Measurements from ENCODE around the gene SRGAP2B.
"Not testable (repeated sequence)": the region's sequence is repeated elsewhere in the genome, so short reads cannot be mapped to it uniquely, and the experiment has no call there.

- TF ChIP-seq CTCF (conservative IDR thresholded peaks at IDR 0.05; ENCODE audit: low read depth, low read length); POLR2A (IDR thresholded peaks at IDR 0.05; ENCODE audit: low read depth, low read length); CHD1 (IDR thresholded peaks at IDR 0.05; ENCODE audit: low read depth, low read length); RCOR1 (IDR thresholded peaks at IDR 0.05; ENCODE audit: insufficient replicate concordance, low read length); MAZ (IDR thresholded peaks at IDR 0.05; ENCODE audit: borderline replicate concordance, low read depth, low read length): not testable (repeated sequence)
Observed at GRCh38 chr1:144948390-144948789, 146.7 kb downstream of the SRGAP2B start.
